K562 (cell line): ENCODE data around the gene SMAP2. TPM values are rescaled to one million over a fixed set of nuclear protein-coding genes. Genes with fewer than 3 reads are reported as not detected.

Experiments
- ATAC-seq: fragments of 200-7000 bp; cut with Tn5 transposase; 3 replicates; pipeline ENCODE4 v1.9.1; 2020; ENCODE audit warnings: moderate library complexity
- BruUV-seq: library from RNA; stranded (reverse); fragments of 400-500 nt; replicated peaks from 2 replicates; lab custom pipeline; 2021; lab: Mats Ljungman, UMichigan
- CTCF ChIA-PET: fragments of 300-600 bp; formaldehyde crosslinking; extraction: SDS; loops from one replicate; lab custom pipeline; 2021; ENCODE audit warnings: low intra/inter-chr PET ratio; lab: Yijun Ruan, JAX
- POLR2A ChIA-PET: fragments of 300-600, 350-650 bp; sonication (Branson Sonifier 250); formaldehyde crosslinking; extraction: SDS; loops from one replicate; lab custom pipeline; 2021; ENCODE audit warnings: antibody characterized with exemption, inconsistent platforms; lab: Yijun Ruan, JAX
- DNase-seq, 4 experiments: peaks; one replicate each; pipeline versions ENCODE4 v3.0.0 to v3.0.0-alpha.2; 2011 to 2018; ENCODE audit warnings: low spot score in 3 of 4, mixed read lengths in 3 of 4; ENCODE audit errors: extremely low read depth in 1 of 4
- FAIRE-seq: peaks from 2 replicates; lab custom pipeline; 2011; peaks lifted over from hg19 to GRCh38; lab: Jason Lieb, UNC
- H2AFZ ChIP-seq: 2 replicates; pipeline ENCODE4 v1.6.0; 2011; ENCODE audit warnings: low read depth, low read length, control low read depth, inconsistent platforms
- H3K27ac ChIP-seq: fragments of 200-600 bp; 3 replicates; pipeline ENCODE4 v1.8.0; 2011; ENCODE audit warnings: low read depth, mild to moderate bottlenecking, control low read depth, inconsistent platforms, low read length, moderate library complexity, mixed read lengths; ENCODE audit errors: extremely low read depth
- H3K27me3 ChIP-seq, 2 experiments: fragments of 300-600 bp in 1 of 2; 2 replicates in 1 of 2; 3 replicates in 1 of 2; pipeline versions ENCODE4 v1.6.0 to v1.8.0; 2011; ENCODE audit warnings: inconsistent platforms in 2 of 2, low read length in 2 of 2, mild to moderate bottlenecking in 1 of 2, mixed read lengths in 1 of 2, moderate library complexity in 1 of 2; ENCODE audit not compliant: control insufficient read depth in 2 of 2, insufficient read depth in 2 of 2
- H3K36me3 ChIP-seq: fragments of 300-600 bp; 3 replicates; pipeline ENCODE4 v1.8.0; 2011; ENCODE audit warnings: mild to moderate bottlenecking, low read length, inconsistent platforms; ENCODE audit not compliant: control insufficient read depth, insufficient read depth
- H3K4me1 ChIP-seq, 2 experiments: fragments of 200-600 bp in 1 of 2; replicated peaks in 1 of 2; 2 replicates in 1 of 2; 3 replicates in 1 of 2; pipeline versions ENCODE4 v1.5.1 to v1.8.0; 2011; ENCODE audit warnings: inconsistent platforms in 2 of 2, low read length in 2 of 2, mild to moderate bottlenecking in 1 of 2, mixed read lengths in 1 of 2, moderate library complexity in 1 of 2; ENCODE audit not compliant: control insufficient read depth in 2 of 2, insufficient read depth in 2 of 2
- H3K4me2 ChIP-seq: 2 replicates; pipeline ENCODE4 v1.6.1; 2011; ENCODE audit warnings: low read length, control low read depth, inconsistent platforms, mixed read lengths; ENCODE audit not compliant: insufficient read depth
- H3K4me3 ChIP-seq: fragments of 200-600 bp; sonication (generic), shearing (Covaris generic); 2 replicates; pipeline ENCODE4 v1.5.1; 2016; ENCODE audit warnings: control low read depth, inconsistent platforms
- H3K79me2 ChIP-seq: fragments of 200-600 bp; 3 replicates; pipeline ENCODE4 v1.8.0; 2011; ENCODE audit warnings: low read length, inconsistent platforms; ENCODE audit not compliant: control insufficient read depth, insufficient read depth
- H3K9ac ChIP-seq, 2 experiments: 2 replicates each; pipeline versions ENCODE4 v1.6.0 to v1.6.1; 2011; ENCODE audit warnings: low read depth in 2 of 2, low read length in 2 of 2, control low read depth in 1 of 2, inconsistent platforms in 1 of 2, mild to moderate bottlenecking in 1 of 2, mixed read lengths in 1 of 2; ENCODE audit not compliant: insufficient read depth in 1 of 2
- H3K9me1 ChIP-seq: one replicate; pipeline ENCODE4 v1.6.0; 2011; ENCODE audit warnings: inconsistent platforms, mild to moderate bottlenecking, low read length, moderate library complexity; ENCODE audit not compliant: control insufficient read depth, insufficient read depth
- H3K9me3 ChIP-seq: replicated peaks from 2 replicates; pipeline ENCODE4 v1.5.1; 2011; ENCODE audit warnings: low read depth, low read length, inconsistent platforms; ENCODE audit not compliant: control insufficient read depth, insufficient read depth
- H4K20me1 ChIP-seq: replicated peaks from 2 replicates; pipeline ENCODE4 v1.6.1; 2011; ENCODE audit warnings: low read length, inconsistent platforms, mixed read lengths; ENCODE audit not compliant: control insufficient read depth, insufficient read depth
- CCAR2 ChIP-seq: fragments of 200-400 bp; formaldehyde crosslinking; IDR thresholded peaks from 2 replicates; pipeline ENCODE4 v1.6.1; 2017; ENCODE audit warnings: mild to moderate bottlenecking, low read depth, low read length
- CLOCK ChIP-seq: fragments of 250-450 bp; sonication (Bioruptor Pico); IDR thresholded peaks from 2 replicates; pipeline ENCODE4 v1.4.0; 2020; ENCODE audit warnings: mild to moderate bottlenecking, moderate library complexity, borderline replicate concordance
- NFIC ChIP-seq: fragments of 450-650 bp; IDR thresholded peaks from 2 replicates; pipeline ENCODE4 v1.6.1; 2017; ENCODE audit warnings: mild to moderate bottlenecking, inconsistent platforms
- TAF9B ChIP-seq: fragments of 450-650 bp; IDR thresholded peaks from 2 replicates; pipeline ENCODE4 v1.6.1; 2018; ENCODE audit warnings: mild to moderate bottlenecking; ENCODE audit not compliant: partially characterized antibody
- ZNF609 ChIP-seq: sonication (generic); formaldehyde crosslinking; IDR thresholded peaks from 2 replicates; pipeline ENCODE4 v1.8.1; 2023; ENCODE audit warnings: missing genetic modification reagents, mild to moderate bottlenecking, borderline replicate concordance
- WGBS: fragments of 100-300 bp; shearing (Covaris generic); methylation state at CpG from one replicate; pipeline ENCODE4 v1.1.6; 2016; ENCODE audit warnings: low coverage, mixed read lengths; ENCODE audit not compliant: insufficient coverage; ENCODE audit errors: missing lambda C conversion rate; 5-methylcytosine and 5-hydroxymethylcytosine counted together
- in situ Hi-C: fragments of 300-500 bp; cut with MboI; formaldehyde crosslinking; loops from 4 replicates; pipeline ENCODE4 v1.15.0; 2018; ENCODE audit warnings: inconsistent platforms, mixed read lengths
- intact Hi-C: fragments of 100-400 bp; cut with micrococcal nuclease; formaldehyde crosslinking; loops from 2 replicates; pipeline ENCODE4 v1.14.2; 2022
- polyA plus RNA-seq, 8 experiments: library from polyadenylated mRNA; depleted of rRNA in 4 of 8; stranded (reverse) in 5 of 8; unstranded in 3 of 8; fragments of >200 nt; fragmentation: Nextera tagmentation in 2 of 8; fragmentation: Illumina TruSeq in 1 of 8; extraction: Ambion mirVana in 2 of 8; extraction: Trizol in 1 of 8; gene quantifications; 2 replicates each; pipeline versions ENCODE4 v1.2.1 to v1.2.3, GENCODE V29; 2011 to 2014; ENCODE audit warnings: inconsistent platforms in 1 of 8, missing spikeins in 1 of 8
- total RNA-seq, 7 experiments: library from RNA; depleted of rRNA in 6 of 7; stranded (reverse); fragments of >200 nt in 6 of 7; fragmentation: Illumina TruSeq in 2 of 7; extraction: Trizol in 2 of 7; gene quantifications; 2 replicates each; pipeline versions ENCODE4 v1.2.1 to v1.2.3, GENCODE V29; 2011 to 2021; ENCODE audit warnings: low replicate concordance in 1 of 7

The SMAP2 gene
- total and polyA plus RNA-seq, 9 of the 15 experiments (the other 6 are each of a cell fraction or from before 2014, with no cell fraction given): 38.7 to 212 (median 94.1) TPM

GRCh38 chr1:40385437-40386358 is 12.2 kb downstream of the SMAP2 start:
- no peaks in the 10 kb centered on the region for H3K27me3 ChIP-seq
- ChIA-PET CTCF (interaction anchor here (1.8 kb wide), 1 partner anchor 19 kb away, joined by 6 read pairs; no protein-coding TSS in a partner anchor), POLR2A (interaction anchor here (0.6 to 7.7 kb wide), 10 partner anchors 8 to 521 kb away, joined by 3 to 61 read pairs (median 4); partner anchors contain the start of gene SMAP2)
- peak overlapping the region; percentile 61 to 83; a peak in 3 of 4 replicates for H3K9ac ChIP-seq
- intact Hi-C loops: loop anchor here (2.0 kb wide), 1 partner anchor 15 kb away; no protein-coding TSS in a partner anchor
- peaks cover 41% of the 10 kb centered on the region for H3K36me3 ChIP-seq
- peak overlapping the region; percentile 95 for H3K27ac ChIP-seq
- no peaks in the 10 kb centered on the region for H3K9me1 ChIP-seq
- peak overlapping the region; percentile 40; the same call in 1 of the 2 replicates for H2AFZ ChIP-seq
- H4K20me1 ChIP-seq: no peaks in the 10 kb centered on the region
- 22% methylated on average over 6 of the region's 6 CpGs for WGBS
- in situ Hi-C loops: no loop called here
- ATAC-seq (peak; percentile 13), DNase-seq (peak in 1 of 4 experiments; percentile 60), FAIRE-seq (peak; percentile 23)
- H3K9me3 ChIP-seq: no peaks in the 10 kb centered on the region
- BruUV-seq: no TSS peak
- peaks cover 37 to 75% of the 10 kb centered on the region in 2 experiments for H3K4me1 ChIP-seq
- H3K4me2 ChIP-seq: peak overlapping the region; percentile 93
- H3K79me2 ChIP-seq: peaks cover 98% of the 10 kb centered on the region
- H3K4me3 ChIP-seq: peak overlapping the region; percentile 29; the same call in 1 of the 2 replicates
- no peak for TF ChIP-seq CLOCK (CRISPR knock-in tag)
- TF ChIP-seq TAF9B: no peak
- TF ChIP-seq NFIC: no peak
- no peak for TF ChIP-seq CCAR2
- TF ChIP-seq ZNF609: no peak
